Mammary epithelial cell (primary cell): ENCODE results near the gene CHST15.

Experiments used
- CTCF ChIP-seq, 2 donors: IDR thresholded peaks in 1 of 2; conservative IDR thresholded peaks in 1 of 2; 2 replicates each; pipeline ENCODE4 v1.5.1; 2011 to 2012; ENCODE audit warnings: inconsistent platforms in 2 of 2, low read length in 2 of 2, mild to moderate bottlenecking in 2 of 2, control low read depth in 1 of 2, low read depth in 1 of 2; ENCODE audit not compliant: insufficient read depth in 1 of 2; ENCODE audit errors: extremely low read depth in 1 of 2
- EZH2 ChIP-seq: IDR thresholded peaks from 2 replicates; pipeline ENCODE4 v1.6.1; 2012; ENCODE audit warnings: low read length, inconsistent platforms, borderline replicate concordance

GRCh38 chr10:124050021-124051015 is 43.1 kb downstream of the CHST15 start:
- TF ChIP-seq CTCF (conservative IDR thresholded peaks at IDR 0.05 in 1 of 2, IDR thresholded peaks at IDR 0.05 in 1 of 2; ENCODE audit: extremely low read depth in 1 of 2, insufficient read depth in 1 of 2, low read depth in 1 of 2, low read length in 2 of 2) (no peak), EZH2 (no peak)
